ENCODE results near the gene CNDP2.
"Not testable (repeated sequence)": the region's sequence is repeated elsewhere in the genome, so short reads cannot be mapped to it uniquely, and the experiment has no call there.

The CNDP2 gene

GRCh38 chr18:74500372-74500771 is 4.2 kb downstream of the CNDP2 start:
- Mint-ChIP-seq H3K27me3 (peaks cover 8% of the 10 kb centered on the region), H3K4me3 (peak overlapping the region; percentile 82), H3K27ac (peak overlapping the region; percentile 95), H3K36me3 (peaks cover 45% of the 10 kb centered on the region), H3K9me3 (no peaks in the 10 kb centered on the region), H3K4me1 (peaks cover 62% of the 10 kb centered on the region)
- CTCF ChIA-PET = interaction anchor here (1.4 kb wide), 1 partner anchor 51 kb away, joined by 3 read pairs; no protein-coding TSS in a partner anchor
- no peak for DNase-seq

GRCh38 chr18:74500774-74501173 is 4.6 kb downstream of the CNDP2 start:
- peak overlapping the region; percentile 95 for H3K27ac Mint-ChIP-seq
- H3K4me1 Mint-ChIP-seq = peaks cover 61% of the 10 kb centered on the region
- H3K27me3 Mint-ChIP-seq, H3K9me3 Mint-ChIP-seq, CTCF ChIA-PET, DNase-seq: not testable (repeated sequence)
- peak overlapping the region; percentile 82 for H3K4me3 Mint-ChIP-seq
- peaks cover 48% of the 10 kb centered on the region for H3K36me3 Mint-ChIP-seq

GRCh38 chr18:74501386-74501785 is 5.2 kb downstream of the CNDP2 start:
- Mint-ChIP-seq H3K9me3 (no peaks in the 10 kb centered on the region), H3K27me3 (no peaks in the 10 kb centered on the region), H3K27ac (peak overlapping the region; percentile 95), H3K36me3 (peaks cover 50% of the 10 kb centered on the region), H3K4me1 (peaks cover 58% of the 10 kb centered on the region), H3K4me3 (peak overlapping the region; percentile 82)
- no peak for DNase-seq
- CTCF ChIA-PET = no interaction called here

GRCh38 chr18:74503137-74503536 is 7.0 kb downstream of the CNDP2 start:
- H3K36me3 Mint-ChIP-seq = peaks cover 56% of the 10 kb centered on the region
- CTCF ChIA-PET = no interaction called here
- no peak for DNase-seq
- peaks cover 47% of the 10 kb centered on the region for H3K4me1 Mint-ChIP-seq
- no peaks in the 10 kb centered on the region for H3K27me3 Mint-ChIP-seq
- peak overlapping the region; percentile 1 for H3K27ac Mint-ChIP-seq
- H3K4me3 Mint-ChIP-seq = no peak overlapping the region
- H3K9me3 Mint-ChIP-seq = no peaks in the 10 kb centered on the region

GRCh38 chr18:74505776-74506175 is 9.6 kb downstream of the CNDP2 start:
- peak; percentile 5 for DNase-seq
- Mint-ChIP-seq H3K4me1 (peaks cover 23% of the 10 kb centered on the region), H3K4me3 (no peak overlapping the region), H3K27me3 (no peaks in the 10 kb centered on the region), H3K9me3 (no peaks in the 10 kb centered on the region), H3K36me3 (peaks cover 65% of the 10 kb centered on the region), H3K27ac (no peak overlapping the region)
- CTCF ChIA-PET = no interaction called here

- peaks cover 60% of the 10 kb centered on the region for H3K36me3 Mint-ChIP-seq
- no peaks in the 10 kb centered on the region for H3K27me3 Mint-ChIP-seq
- peak; percentile 11 for DNase-seq
- H3K4me3 Mint-ChIP-seq = no peak overlapping the region
- no peaks in the 10 kb centered on the region for H3K9me3 Mint-ChIP-seq
- H3K27ac Mint-ChIP-seq = peak overlapping the region; percentile 81
- H3K4me1 Mint-ChIP-seq = peaks cover 15% of the 10 kb centered on the region
- CTCF ChIA-PET = no interaction called here
These were observed 10.4 kb downstream of the CNDP2 start for GRCh38 chr18:74506448-74507084.

- Mint-ChIP-seq H3K4me3 (no peak overlapping the region), H3K9me3 (no peaks in the 10 kb centered on the region), H3K27me3 (no peaks in the 10 kb centered on the region), H3K4me1 (peaks cover 11% of the 10 kb centered on the region), H3K36me3 (peaks cover 56% of the 10 kb centered on the region), H3K27ac (no peak overlapping the region)
- CTCF ChIA-PET = no interaction called here
- DNase-seq = peak; percentile 8
These were observed 11.1 kb downstream of the CNDP2 start for GRCh38 chr18:74507097-74507881.

GRCh38 chr18:74507927-74508326 is 11.8 kb downstream of the CNDP2 start:
- Mint-ChIP-seq H3K36me3 (peaks cover 57% of the 10 kb centered on the region), H3K4me3 (no peak overlapping the region), H3K4me1 (peaks cover 7% of the 10 kb centered on the region), H3K27ac (no peak overlapping the region), H3K27me3 (no peaks in the 10 kb centered on the region), H3K9me3 (no peaks in the 10 kb centered on the region)
- CTCF ChIA-PET = no interaction called here
- peak; percentile 5 for DNase-seq

- CTCF ChIA-PET = no interaction called here
- Mint-ChIP-seq H3K9me3 (no peaks in the 10 kb centered on the region), H3K27ac (no peak overlapping the region), H3K4me1 (peaks cover 7% of the 10 kb centered on the region), H3K27me3 (no peaks in the 10 kb centered on the region), H3K4me3 (no peak overlapping the region), H3K36me3 (peaks cover 55% of the 10 kb centered on the region)
- DNase-seq = peak; percentile 3
These were observed 12.2 kb downstream of the CNDP2 start for GRCh38 chr18:74508366-74508765.

GRCh38 chr18:74508821-74509225 is 12.7 kb downstream of the CNDP2 start:
- Mint-ChIP-seq H3K9me3 (no peaks in the 10 kb centered on the region), H3K27me3 (no peaks in the 10 kb centered on the region), H3K4me1 (peaks cover 7% of the 10 kb centered on the region), H3K4me3 (no peak overlapping the region), H3K27ac (no peak overlapping the region), H3K36me3 (peaks cover 58% of the 10 kb centered on the region)
- DNase-seq = peak; percentile 16
- CTCF ChIA-PET = no interaction called here

- H3K4me3 Mint-ChIP-seq = no peak overlapping the region
- CTCF ChIA-PET = no interaction called here
- no peak overlapping the region for H3K27ac Mint-ChIP-seq
- no peaks in the 10 kb centered on the region for H3K27me3 Mint-ChIP-seq
- no peaks in the 10 kb centered on the region for H3K9me3 Mint-ChIP-seq
- H3K36me3 Mint-ChIP-seq = peaks cover 58% of the 10 kb centered on the region
- DNase-seq = peak; percentile 15
- H3K4me1 Mint-ChIP-seq = peaks cover 7% of the 10 kb centered on the region
These were observed 13.9 kb downstream of the CNDP2 start for GRCh38 chr18:74509856-74510769.

GRCh38 chr18:74510770-74511095 is 14.6 kb downstream of the CNDP2 start:
- Mint-ChIP-seq H3K9me3 (no peaks in the 10 kb centered on the region), H3K4me3 (no peak overlapping the region), H3K27me3 (no peaks in the 10 kb centered on the region), H3K4me1 (peaks cover 5% of the 10 kb centered on the region), H3K27ac (no peak overlapping the region), H3K36me3 (peaks cover 55% of the 10 kb centered on the region)
- no peak for DNase-seq
- CTCF ChIA-PET = no interaction called here

- Mint-ChIP-seq H3K9me3 (no peaks in the 10 kb centered on the region), H3K4me1 (peaks cover 1% of the 10 kb centered on the region), H3K27ac (no peak overlapping the region), H3K4me3 (no peak overlapping the region), H3K27me3 (no peaks in the 10 kb centered on the region), H3K36me3 (peaks cover 50% of the 10 kb centered on the region)
- CTCF ChIA-PET = no interaction called here
- no peak for DNase-seq
These were observed 15.7 kb downstream of the CNDP2 start for GRCh38 chr18:74511823-74512222.

GRCh38 chr18:74512321-74513053 is 16.3 kb downstream of the CNDP2 start:
- DNase-seq = no peak
- H3K27ac Mint-ChIP-seq = no peak overlapping the region
- H3K36me3 Mint-ChIP-seq = peaks cover 48% of the 10 kb centered on the region
- no peaks in the 10 kb centered on the region for H3K9me3 Mint-ChIP-seq
- no peaks in the 10 kb centered on the region for H3K27me3 Mint-ChIP-seq
- no peak overlapping the region for H3K4me3 Mint-ChIP-seq
- CTCF ChIA-PET = no interaction called here
- H3K4me1 Mint-ChIP-seq = no peaks in the 10 kb centered on the region
